Progenitor cell of endocrine pancreas (in vitro differentiated cells): ENCODE measurements around the gene TLX2. TPM values are rescaled to one million over a fixed set of nuclear protein-coding genes. Genes with fewer than 3 reads are reported as not detected.

Experiments
- DNase-seq: peaks from one replicate; pipeline ENCODE4 v3.0.0; 2021; ENCODE audit warnings: low spot score; ENCODE audit not compliant: unreplicated experiment
- H3K27ac Mint-ChIP-seq: 2 replicates; pipeline ENCODE4 v1.8.0; 2021; ENCODE audit warnings: mild to moderate bottlenecking, moderate library complexity, mixed read lengths
- H3K27me3 Mint-ChIP-seq: 2 replicates; pipeline ENCODE4 v1.8.0; 2021; ENCODE audit warnings: mixed read lengths
- H3K36me3 Mint-ChIP-seq: 2 replicates; pipeline ENCODE4 v1.8.0; 2022; ENCODE audit warnings: mixed read lengths; ENCODE audit not compliant: insufficient read depth
- H3K4me1 Mint-ChIP-seq: 2 replicates; pipeline ENCODE4 v1.8.0; 2021; ENCODE audit warnings: low read depth, mixed read lengths
- H3K4me3 Mint-ChIP-seq: 2 replicates; pipeline ENCODE4 v1.8.0; 2021; ENCODE audit warnings: low read depth, mild to moderate bottlenecking, moderate library complexity, mixed read lengths
- H3K9me3 Mint-ChIP-seq: 2 replicates; pipeline ENCODE4 v1.8.0; 2021; ENCODE audit warnings: low read depth, mixed read lengths
- total RNA-seq: library from RNA; stranded (reverse); gene quantifications from 2 replicates; pipeline ENCODE4 v1.2.1, GENCODE V29; 2021
- TF ChIP-seq, protein P1 (sequence below): fragments of 200-600 bp; sonication (generic); IDR thresholded peaks from one replicate; pipeline ENCODE4 v1.5.0; 2021; ENCODE audit warnings: antibody characterized with exemption, mild to moderate bottlenecking; ENCODE audit not compliant: unreplicated experiment

TLX2 gene
- total RNA-seq, 1 donor from 2014 or later: not detected

DNA sequence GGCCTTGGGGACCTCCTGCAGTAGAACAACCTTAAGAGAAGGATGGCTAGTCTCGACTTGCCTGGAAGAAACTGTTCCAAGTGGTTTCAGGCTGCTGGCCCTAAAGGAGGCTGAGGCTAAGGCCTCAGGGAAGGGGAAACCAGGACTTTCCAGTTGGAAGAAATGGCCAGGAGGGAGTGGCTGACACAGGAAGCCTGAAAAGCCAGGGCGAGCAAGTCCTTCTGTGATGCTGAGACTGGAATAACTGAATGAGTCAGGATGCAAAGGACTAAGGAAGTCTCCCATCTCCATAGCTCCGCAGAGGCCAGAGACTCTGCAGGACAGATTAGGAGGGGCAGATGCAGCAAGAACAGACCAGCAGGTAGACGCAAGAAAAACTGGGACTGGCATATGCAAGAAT is 22.9 kb downstream of the TLX2 start:
- TF ChIP-seq, protein P1, sequence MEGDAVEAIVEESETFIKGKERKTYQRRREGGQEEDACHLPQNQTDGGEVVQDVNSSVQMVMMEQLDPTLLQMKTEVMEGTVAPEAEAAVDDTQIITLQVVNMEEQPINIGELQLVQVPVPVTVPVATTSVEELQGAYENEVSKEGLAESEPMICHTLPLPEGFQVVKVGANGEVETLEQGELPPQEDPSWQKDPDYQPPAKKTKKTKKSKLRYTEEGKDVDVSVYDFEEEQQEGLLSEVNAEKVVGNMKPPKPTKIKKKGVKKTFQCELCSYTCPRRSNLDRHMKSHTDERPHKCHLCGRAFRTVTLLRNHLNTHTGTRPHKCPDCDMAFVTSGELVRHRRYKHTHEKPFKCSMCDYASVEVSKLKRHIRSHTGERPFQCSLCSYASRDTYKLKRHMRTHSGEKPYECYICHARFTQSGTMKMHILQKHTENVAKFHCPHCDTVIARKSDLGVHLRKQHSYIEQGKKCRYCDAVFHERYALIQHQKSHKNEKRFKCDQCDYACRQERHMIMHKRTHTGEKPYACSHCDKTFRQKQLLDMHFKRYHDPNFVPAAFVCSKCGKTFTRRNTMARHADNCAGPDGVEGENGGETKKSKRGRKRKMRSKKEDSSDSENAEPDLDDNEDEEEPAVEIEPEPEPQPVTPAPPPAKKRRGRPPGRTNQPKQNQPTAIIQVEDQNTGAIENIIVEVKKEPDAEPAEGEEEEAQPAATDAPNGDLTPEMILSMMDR: no peak
- no peaks in the 10 kb centered on the region for H3K9me3 Mint-ChIP-seq
- DNase-seq: no peak
- no peaks in the 10 kb centered on the region for H3K27me3 Mint-ChIP-seq
- no peak overlapping the region for H3K27ac Mint-ChIP-seq
- H3K4me1 Mint-ChIP-seq: peaks cover under 1% of the 10 kb centered on the region
- peaks cover 2% of the 10 kb centered on the region for H3K36me3 Mint-ChIP-seq
- H3K4me3 Mint-ChIP-seq: no peak overlapping the region

- H3K4me1 Mint-ChIP-seq: no peaks in the 10 kb centered on the region
- TF ChIP-seq, protein P1: no peak
Measured at GRCh38 chr2:74538881-74539339, 24.7 kb downstream of the TLX2 start.

DNA sequence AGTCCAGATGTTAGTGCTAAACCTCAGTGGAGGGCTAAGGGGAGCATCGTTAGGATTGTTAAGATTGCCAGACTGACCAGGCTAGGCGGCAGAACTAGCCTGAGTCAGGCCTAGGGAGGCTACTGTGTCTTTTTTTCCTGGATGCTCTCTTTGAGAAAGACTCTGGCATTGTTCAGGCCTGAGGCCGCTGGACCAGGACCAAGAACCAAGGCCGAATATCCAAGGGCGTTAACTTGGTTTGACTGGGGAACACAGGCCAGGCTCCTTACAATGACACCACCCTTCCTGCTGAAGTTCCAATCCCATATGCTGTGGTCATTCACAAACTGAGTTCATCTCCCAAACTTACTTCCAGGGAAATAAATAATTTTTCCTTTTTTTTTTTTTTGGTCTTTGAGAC is 26.0 kb downstream of the TLX2 start:
- no peaks in the 10 kb centered on the region for H3K36me3 Mint-ChIP-seq
- no peaks in the 10 kb centered on the region for H3K9me3 Mint-ChIP-seq
- H3K4me1 Mint-ChIP-seq: no peaks in the 10 kb centered on the region
- H3K27ac Mint-ChIP-seq: no peak overlapping the region
- H3K27me3 Mint-ChIP-seq: no peaks in the 10 kb centered on the region
- no peak overlapping the region for H3K4me3 Mint-ChIP-seq
- TF ChIP-seq, protein P1: no peak
- no peak for DNase-seq

More at GRCh38 chr2:74538881-74539339, 24.7 kb downstream of the TLX2 start:
- H3K9me3 Mint-ChIP-seq: no peaks in the 10 kb centered on the region
- DNase-seq: no peak
- H3K4me3 Mint-ChIP-seq: no peak overlapping the region
- H3K27me3 Mint-ChIP-seq: no peaks in the 10 kb centered on the region
- H3K27ac Mint-ChIP-seq: no peak overlapping the region
- no peaks in the 10 kb centered on the region for H3K36me3 Mint-ChIP-seq

GRCh38 chr2:74542978-74543377 is 28.7 kb downstream of the TLX2 start:
- Mint-ChIP-seq H3K27ac (no peak overlapping the region), H3K27me3 (peaks cover 7% of the 10 kb centered on the region), H3K4me3 (no peak overlapping the region), H3K36me3 (no peaks in the 10 kb centered on the region), H3K4me1 (peaks cover 1% of the 10 kb centered on the region), H3K9me3 (no peaks in the 10 kb centered on the region)
- DNase-seq: no peak
- TF ChIP-seq, protein P1: no peak

DNA sequence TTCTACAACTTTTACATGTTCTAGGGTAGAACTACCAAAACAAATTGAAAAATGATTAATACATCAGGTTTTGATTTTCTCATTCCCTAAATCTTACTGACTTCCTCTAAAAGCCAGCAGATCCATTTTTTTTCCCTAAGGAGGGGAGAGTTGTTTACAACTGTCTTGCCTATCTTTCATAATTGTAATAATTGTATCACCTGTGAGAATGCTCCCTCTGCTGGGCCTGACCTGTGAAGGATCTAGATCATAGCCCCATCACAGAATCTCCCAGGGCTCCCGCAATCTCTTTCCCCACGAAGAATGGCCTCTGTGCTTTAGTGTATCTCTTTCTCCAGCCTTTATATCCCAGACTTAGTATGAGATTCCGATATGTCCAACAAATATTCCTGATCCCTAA is 30.4 kb downstream of the TLX2 start:
- H3K4me1 Mint-ChIP-seq: peaks cover 8% of the 10 kb centered on the region
- no peak for DNase-seq
- no peaks in the 10 kb centered on the region for H3K9me3 Mint-ChIP-seq
- no peaks in the 10 kb centered on the region for H3K36me3 Mint-ChIP-seq
- TF ChIP-seq, protein P1: no peak
- no peak overlapping the region for H3K4me3 Mint-ChIP-seq
- H3K27ac Mint-ChIP-seq: no peak overlapping the region
- peaks cover 14% of the 10 kb centered on the region for H3K27me3 Mint-ChIP-seq
